SK-N-SH (cell line): Measurements from ENCODE around the gene PARD3. TPM values are rescaled to one million over a fixed set of nuclear protein-coding genes. Genes with fewer than 3 reads are reported as not detected.

ENCODE experiments used
- CTCF ChIA-PET: fragments of 300-600, 350-600 bp; formaldehyde crosslinking; extraction: SDS; loops from one replicate; lab custom pipeline; 2021; lab: Yijun Ruan, JAX
- POLR2A ChIA-PET: fragments of 350-600 bp; sonication (Branson Sonifier 250); formaldehyde crosslinking; extraction: SDS; loops from one replicate; lab custom pipeline; 2020; ENCODE audit warnings: antibody characterized with exemption, inconsistent platforms; lab: Yijun Ruan, JAX
- DNase-seq: peaks from one replicate; pipeline ENCODE4 v3.0.0; 2012
- H2AFZ ChIP-seq: fragments of 200-600 bp; sonication (generic); 2 replicates; pipeline ENCODE4 v1.8.1; 2016; ENCODE audit warnings: antibody characterized with exemption, mild to moderate bottlenecking, low read depth
- H3F3A ChIP-seq: fragments of 200-600 bp; sonication (generic); replicated peaks from 2 replicates; pipeline ENCODE3; 2016; ENCODE audit warnings: antibody characterized with exemption, mild to moderate bottlenecking; ENCODE audit not compliant: insufficient read depth
- H3K27ac ChIP-seq, 2 experiments: fragments of 200-500 bp in 1 of 2; fragments of 200-600 bp in 1 of 2; sonication (Bioruptor generic) in 1 of 2; sonication (generic), shearing (Covaris generic) in 1 of 2; 2 replicates each; pipeline versions ENCODE4 v1.5.1 to v1.6.1; 2014 to 2016; ENCODE audit warnings: low read depth in 2 of 2, inconsistent platforms in 1 of 2, low read length in 1 of 2, mild to moderate bottlenecking in 1 of 2, mixed read lengths in 1 of 2
- H3K27me3 ChIP-seq: fragments of 200-600 bp; sonication (generic), shearing (Covaris generic); 2 replicates; pipeline ENCODE4 v1.6.1; 2016; ENCODE audit warnings: mixed run types; ENCODE audit not compliant: insufficient read depth
- H3K36me3 ChIP-seq, 2 experiments: fragments of 200-500 bp in 1 of 2; fragments of 200-600 bp in 1 of 2; sonication (Bioruptor generic) in 1 of 2; sonication (generic) in 1 of 2; replicated peaks in 1 of 2; 2 replicates each; pipeline versions ENCODE3 to v1.5.1; 2014 to 2016; ENCODE audit warnings: low read length in 1 of 2, mild to moderate bottlenecking in 1 of 2; ENCODE audit not compliant: insufficient read depth in 2 of 2, control insufficient read depth in 1 of 2
- H3K4me1 ChIP-seq, 2 experiments: fragments of 200-500 bp in 1 of 2; fragments of 200-600 bp in 1 of 2; sonication (Bioruptor generic) in 1 of 2; sonication (generic), shearing (Covaris generic) in 1 of 2; 2 replicates each; pipeline versions ENCODE4 v1.5.1 to v1.6.1; 2014 to 2016; ENCODE audit warnings: low read depth in 1 of 2, low read length in 1 of 2, mixed run types in 1 of 2; ENCODE audit not compliant: insufficient read depth in 2 of 2, control insufficient read depth in 1 of 2
- H3K4me2 ChIP-seq: fragments of 200-600 bp; sonication (generic), shearing (Covaris generic); 2 replicates; pipeline ENCODE4 v1.6.1; 2017; ENCODE audit warnings: mixed run types
- H3K4me3 ChIP-seq, 2 experiments: fragments of 200-500 bp in 1 of 2; fragments of 200-600 bp in 1 of 2; sonication (Bioruptor generic) in 1 of 2; sonication (generic), shearing (Covaris generic) in 1 of 2; 2 replicates each; pipeline versions ENCODE4 v1.5.1 to v1.8.1; 2014 to 2016; ENCODE audit warnings: low read depth in 2 of 2, inconsistent platforms in 1 of 2, low read length in 1 of 2, mild to moderate bottlenecking in 1 of 2, mixed read lengths in 1 of 2, moderate library complexity in 1 of 2
- H3K79me2 ChIP-seq: fragments of 200-600 bp; sonication (generic); 2 replicates; pipeline ENCODE4 v1.8.1; 2017; ENCODE audit warnings: mild to moderate bottlenecking; ENCODE audit not compliant: insufficient read depth
- H3K9ac ChIP-seq: fragments of 200-600 bp; sonication (generic); 2 replicates; pipeline ENCODE4 v1.6.1; 2017; ENCODE audit warnings: mixed run types
- H3K9me2 ChIP-seq: fragments of 200-600 bp; sonication (generic); 2 replicates; pipeline ENCODE4 v1.6.1; 2017; ENCODE audit warnings: mixed run types
- H3K9me3 ChIP-seq: fragments of 200-600 bp; sonication (generic); 2 replicates; pipeline ENCODE4 v1.6.1; 2017; ENCODE audit warnings: mixed run types, mild to moderate bottlenecking, moderate library complexity
- H4K20me1 ChIP-seq: fragments of 200-600 bp; sonication (generic); 2 replicates; pipeline ENCODE4 v1.6.1; 2017; ENCODE audit warnings: mild to moderate bottlenecking, mixed run types; ENCODE audit not compliant: insufficient read depth
- CHD2 ChIP-seq: fragments of 150-350 bp; IDR thresholded peaks from 2 replicates; pipeline ENCODE4 v1.6.1; 2018; ENCODE audit warnings: low read length; ENCODE audit not compliant: partially characterized antibody
- EP300 ChIP-seq, 2 experiments: IDR thresholded peaks; 2 replicates each; pipeline versions ENCODE4 v1.4.0 to v1.6.1; 2012; ENCODE audit warnings: borderline replicate concordance in 1 of 2, low read depth in 1 of 2, low read length in 1 of 2
- EZH2phosphoT487 ChIP-seq: fragments of 200-600 bp; sonication (generic); IDR thresholded peaks from 2 replicates; pipeline ENCODE4 v1.6.1; 2017; ENCODE audit warnings: low read depth, mixed run types, mild to moderate bottlenecking, antibody characterized with exemption, moderate library complexity, borderline replicate concordance
- GABPA ChIP-seq: IDR thresholded peaks from 2 replicates; pipeline ENCODE4 v1.4.0; 2012; ENCODE audit warnings: low read depth, mild to moderate bottlenecking
- JUND ChIP-seq: IDR thresholded peaks from 2 replicates; pipeline ENCODE4 v1.4.0; 2012
- MAX ChIP-seq: IDR thresholded peaks from 2 replicates; pipeline ENCODE4 v1.4.0; 2012; ENCODE audit warnings: low read depth
- MEF2A ChIP-seq: IDR thresholded peaks from 2 replicates; pipeline ENCODE4 v1.4.0; 2012; ENCODE audit warnings: low read depth, borderline replicate concordance
- MXI1 ChIP-seq: IDR thresholded peaks from 2 replicates; pipeline ENCODE4 v1.6.1; 2012; ENCODE audit warnings: mild to moderate bottlenecking, low read depth, low read length, improper control_type of control experiment
- NFIC ChIP-seq: IDR thresholded peaks from 2 replicates; pipeline ENCODE4 v1.4.0; 2012; ENCODE audit warnings: borderline replicate concordance
- NRF1 ChIP-seq: IDR thresholded peaks from 2 replicates; pipeline ENCODE4 v1.6.1; 2012; ENCODE audit warnings: low read depth, mild to moderate bottlenecking, low read length
- RAD21 ChIP-seq: IDR thresholded peaks from 2 replicates; pipeline ENCODE4 v1.6.1; 2012; ENCODE audit warnings: mild to moderate bottlenecking, low read length
- RCOR1 ChIP-seq: fragments of 150-350 bp; IDR thresholded peaks from 2 replicates; pipeline ENCODE4 v1.6.1; 2017; ENCODE audit warnings: antibody characterized with exemption, low read length
- RFX5 ChIP-seq: IDR thresholded peaks from 2 replicates; pipeline ENCODE4 v1.6.1; 2012; ENCODE audit warnings: mild to moderate bottlenecking, improper control_type of control experiment, low read length
- SMC3 ChIP-seq: IDR thresholded peaks from 2 replicates; pipeline ENCODE4 v1.6.1; 2012; ENCODE audit warnings: low read depth, low read length, improper control_type of control experiment
- TAF1 ChIP-seq: IDR thresholded peaks from 2 replicates; pipeline ENCODE4 v1.6.1; 2012; ENCODE audit warnings: low read depth, mild to moderate bottlenecking, low read length, moderate library complexity, borderline replicate concordance
- TEAD4 ChIP-seq: IDR thresholded peaks from 2 replicates; pipeline ENCODE4 v1.4.0; 2012; ENCODE audit warnings: mild to moderate bottlenecking, borderline replicate concordance; ENCODE audit not compliant: insufficient read depth
- USF2 ChIP-seq: fragments of 150-350 bp; IDR thresholded peaks from 2 replicates; pipeline ENCODE4 v1.6.1; 2017; ENCODE audit warnings: antibody characterized with exemption, low read length, low read depth, borderline replicate concordance
- WGBS: methylation state at CpG from one replicate; pipeline ENCODE4 v1.1.6; 2017; ENCODE audit warnings: low lambda C conversion rate; 5-methylcytosine and 5-hydroxymethylcytosine counted together
- polyA plus RNA-seq, 3 experiments: library from polyadenylated mRNA; depleted of rRNA; stranded (reverse); fragments of >200 nt; gene quantifications; 2 replicates each; pipeline ENCODE4 v1.2.3, GENCODE V29; 2012
- TF ChIP-seq, protein P1 (sequence below): IDR thresholded peaks from 2 replicates; pipeline ENCODE4 v1.4.0; 2012; ENCODE audit warnings: low read depth, borderline replicate concordance

Gene PARD3
- polyA plus RNA-seq, 1 of the 3 experiments (the other 2 are of a cell fraction): 29.4 TPM

- no peak for TF ChIP-seq EZH2phosphoT487
- no peak for TF ChIP-seq MXI1
- TF ChIP-seq TAF1: no peak
- no peak for TF ChIP-seq SMC3
Measured at GRCh38 chr10:34602478-34602877, 212.6 kb downstream of the PARD3 start (continued).

- POLR2A ChIA-PET: no interaction called here
- Histone ChIP-seq H3F3A (no peaks in the 10 kb centered on the region), H3K27me3 (no peaks in the 10 kb centered on the region), H3K79me2 (peaks cover 32% of the 10 kb centered on the region)
- no peak for TF ChIP-seq MXI1
- no peak for TF ChIP-seq RCOR1
- TF ChIP-seq, protein P1, sequence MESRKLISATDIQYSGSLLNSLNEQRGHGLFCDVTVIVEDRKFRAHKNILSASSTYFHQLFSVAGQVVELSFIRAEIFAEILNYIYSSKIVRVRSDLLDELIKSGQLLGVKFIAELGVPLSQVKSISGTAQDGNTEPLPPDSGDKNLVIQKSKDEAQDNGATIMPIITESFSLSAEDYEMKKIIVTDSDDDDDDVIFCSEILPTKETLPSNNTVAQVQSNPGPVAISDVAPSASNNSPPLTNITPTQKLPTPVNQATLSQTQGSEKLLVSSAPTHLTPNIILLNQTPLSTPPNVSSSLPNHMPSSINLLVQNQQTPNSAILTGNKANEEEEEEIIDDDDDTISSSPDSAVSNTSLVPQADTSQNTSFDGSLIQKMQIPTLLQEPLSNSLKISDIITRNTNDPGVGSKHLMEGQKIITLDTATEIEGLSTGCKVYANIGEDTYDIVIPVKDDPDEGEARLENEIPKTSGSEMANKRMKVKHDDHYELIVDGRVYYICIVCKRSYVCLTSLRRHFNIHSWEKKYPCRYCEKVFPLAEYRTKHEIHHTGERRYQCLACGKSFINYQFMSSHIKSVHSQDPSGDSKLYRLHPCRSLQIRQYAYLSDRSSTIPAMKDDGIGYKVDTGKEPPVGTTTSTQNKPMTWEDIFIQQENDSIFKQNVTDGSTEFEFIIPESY: no peak
- TF ChIP-seq JUND: no peak
- TF ChIP-seq SMC3: no peak
- TF ChIP-seq EP300 (IDR thresholded peaks at IDR 0.05; ENCODE audit: borderline replicate concordance in 1 of 2, low read depth in 1 of 2, low read length in 1 of 2): no peak
- no peak for TF ChIP-seq MAX
- TF ChIP-seq, all 33 proteins: peak for 0
- Histone ChIP-seq H3K27ac (no peak overlapping the region), H3K4me1 (no peaks in the 10 kb centered on the region; a peak in 1 of 4 replicates), H3K9me3 (no peaks in the 10 kb centered on the region), H3K9ac (no peak overlapping the region), H3K36me3 (no peaks in the 10 kb centered on the region), H3K4me3 (no peak overlapping the region), H4K20me1 (no peaks in the 10 kb centered on the region; the same call in 1 of the 2 replicates), H2AFZ (no peak overlapping the region), H3K9me2 (no peaks in the 10 kb centered on the region), H3K4me2 (no peak overlapping the region)
- DNase-seq: no peak
- WGBS: 93% methylated on average over 4 of the region's 4 CpGs
- CTCF ChIA-PET: interaction anchor here (1.4 kb wide), 1 partner anchor 37 kb away, joined by 3 read pairs; no protein-coding TSS in a partner anchor
Measured at GRCh38 chr10:34601691-34602090, 213.4 kb downstream of the PARD3 start.

- Histone ChIP-seq H3K36me3 (no peaks in the 10 kb centered on the region), H3F3A (no peaks in the 10 kb centered on the region), H3K4me2 (no peak overlapping the region), H3K9me2 (no peaks in the 10 kb centered on the region), H3K9ac (no peak overlapping the region), H3K27ac (no peak overlapping the region), H2AFZ (no peak overlapping the region), H3K27me3 (no peaks in the 10 kb centered on the region)
- WGBS: 95% methylated on average over 12 of the region's 12 CpGs
- POLR2A ChIA-PET: no interaction called here
- CTCF ChIA-PET: no interaction called here
- no peak for TF ChIP-seq MEF2A
- TF ChIP-seq NRF1: no peak
- no peak for TF ChIP-seq CHD2
- TF ChIP-seq SMC3: no peak
- TF ChIP-seq RFX5: no peak
- no peak for TF ChIP-seq TEAD4
- TF ChIP-seq GABPA: no peak
- no peak for TF ChIP-seq USF2
- TF ChIP-seq RAD21: no peak
- no peak for TF ChIP-seq NFIC
- no peak for TF ChIP-seq MXI1
- TF ChIP-seq RCOR1: no peak
- TF ChIP-seq, all 33 proteins: peak for 0
- no peaks in the 10 kb centered on the region; the same call in 1 of the 2 replicates for H4K20me1 ChIP-seq
- H3K79me2 ChIP-seq: peaks cover 36% of the 10 kb centered on the region
- no peak for DNase-seq
- no peaks in the 10 kb centered on the region for H3K9me3 ChIP-seq
- no peak overlapping the region for H3K4me3 ChIP-seq
- no peaks in the 10 kb centered on the region for H3K4me1 ChIP-seq
Measured at GRCh38 chr10:34599026-34599795, 215.9 kb downstream of the PARD3 start.
